Right lobe of liver (tissue), 4 donors: Measurements from ENCODE around the gene UBE3D.

ENCODE experiments used
- CTCF ChIP-seq, 4 donors: fragments of 200-600 bp in 3 of 4; fragments of 450-650 bp in 1 of 4; IDR thresholded peaks; one replicate each; pipeline versions ENCODE4 v1.5.1 to v1.8.0; 2016 to 2022; ENCODE audit warnings: antibody characterized with exemption in 4 of 4, mild to moderate bottlenecking in 2 of 4
- POLR2A ChIP-seq: fragments of 450-650 bp; IDR thresholded peaks from one replicate; pipeline ENCODE4 v1.6.1; 2017; ENCODE audit warnings: antibody characterized with exemption, mild to moderate bottlenecking
- donor health status: DM: no; HTN: no; CAD: no.
- donor health status: DM: no; HTN: no; CAD: no.
- donor health status: DM: no; HTN: yes; CAD: no.

- TF ChIP-seq CTCF (IDR thresholded peaks at IDR 0.05), result no peak
- TF ChIP-seq POLR2A, result no peak
Observed at GRCh38 chr6:83071707-83072106, 6.1 kb upstream of the UBE3D start.
